Measurements from ENCODE around the gene TREML1.

Gene TREML1, protein sequence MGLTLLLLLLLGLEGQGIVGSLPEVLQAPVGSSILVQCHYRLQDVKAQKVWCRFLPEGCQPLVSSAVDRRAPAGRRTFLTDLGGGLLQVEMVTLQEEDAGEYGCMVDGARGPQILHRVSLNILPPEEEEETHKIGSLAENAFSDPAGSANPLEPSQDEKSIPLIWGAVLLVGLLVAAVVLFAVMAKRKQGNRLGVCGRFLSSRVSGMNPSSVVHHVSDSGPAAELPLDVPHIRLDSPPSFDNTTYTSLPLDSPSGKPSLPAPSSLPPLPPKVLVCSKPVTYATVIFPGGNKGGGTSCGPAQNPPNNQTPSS

DNA sequence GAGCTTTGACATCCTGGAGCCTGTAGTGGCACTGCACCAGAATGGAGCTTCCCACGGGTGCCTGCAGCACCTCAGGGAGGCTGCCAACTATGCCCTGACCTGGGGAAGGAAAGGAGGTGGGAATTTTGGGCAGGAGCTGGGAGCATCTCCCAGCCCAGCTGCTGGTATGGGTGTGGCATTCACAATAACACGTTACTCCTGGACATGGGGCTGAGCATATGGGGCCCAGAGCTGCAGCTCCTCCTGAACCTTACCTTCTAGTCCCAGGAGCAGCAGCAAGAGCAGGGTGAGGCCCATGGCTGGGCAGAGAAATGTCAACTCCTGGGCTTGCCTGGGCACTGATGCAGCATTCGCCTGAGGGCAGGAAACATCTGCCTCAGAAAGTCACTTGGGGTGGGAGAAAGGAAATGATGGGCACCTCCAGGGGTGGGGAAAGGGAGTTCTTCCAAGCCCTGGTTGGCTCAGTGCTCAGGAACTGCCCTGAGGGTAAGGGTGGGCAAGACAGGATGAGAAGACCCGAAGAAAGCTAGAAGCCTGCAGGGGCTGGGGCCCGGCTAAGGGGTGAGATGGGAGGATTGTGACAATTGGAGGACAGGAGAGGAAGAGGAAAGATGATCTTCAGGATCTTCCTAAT lies at the start of gene TREML1:
TSS of gene TREML1 (minus strand) at position 356 of the 634 bp plus-strand sequence. CDS start at position 297, 59 bp downstream.
- DNase-seq = no peak

DNA sequence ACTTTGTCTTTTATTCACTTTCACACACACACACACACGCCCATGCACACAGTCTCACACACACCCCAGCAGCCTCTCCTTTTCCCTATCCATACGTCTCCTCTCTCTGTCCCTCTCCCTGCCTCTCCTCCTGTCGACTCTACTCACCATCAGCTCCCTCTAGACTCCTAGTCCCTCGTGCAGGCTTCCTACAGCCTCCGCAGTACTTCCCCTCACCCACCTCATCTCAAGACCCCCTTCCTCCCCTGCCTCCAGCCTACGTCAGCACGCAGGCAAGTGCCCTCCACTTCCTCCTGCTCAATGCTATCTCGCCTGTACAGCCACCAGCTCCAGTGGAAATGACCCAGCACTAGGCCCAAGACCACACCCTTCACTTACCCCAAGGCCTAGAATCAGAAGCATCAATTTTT lies 47.6 kb upstream of the TREML1 start:
- peak; percentile 48 for DNase-seq

DNA sequence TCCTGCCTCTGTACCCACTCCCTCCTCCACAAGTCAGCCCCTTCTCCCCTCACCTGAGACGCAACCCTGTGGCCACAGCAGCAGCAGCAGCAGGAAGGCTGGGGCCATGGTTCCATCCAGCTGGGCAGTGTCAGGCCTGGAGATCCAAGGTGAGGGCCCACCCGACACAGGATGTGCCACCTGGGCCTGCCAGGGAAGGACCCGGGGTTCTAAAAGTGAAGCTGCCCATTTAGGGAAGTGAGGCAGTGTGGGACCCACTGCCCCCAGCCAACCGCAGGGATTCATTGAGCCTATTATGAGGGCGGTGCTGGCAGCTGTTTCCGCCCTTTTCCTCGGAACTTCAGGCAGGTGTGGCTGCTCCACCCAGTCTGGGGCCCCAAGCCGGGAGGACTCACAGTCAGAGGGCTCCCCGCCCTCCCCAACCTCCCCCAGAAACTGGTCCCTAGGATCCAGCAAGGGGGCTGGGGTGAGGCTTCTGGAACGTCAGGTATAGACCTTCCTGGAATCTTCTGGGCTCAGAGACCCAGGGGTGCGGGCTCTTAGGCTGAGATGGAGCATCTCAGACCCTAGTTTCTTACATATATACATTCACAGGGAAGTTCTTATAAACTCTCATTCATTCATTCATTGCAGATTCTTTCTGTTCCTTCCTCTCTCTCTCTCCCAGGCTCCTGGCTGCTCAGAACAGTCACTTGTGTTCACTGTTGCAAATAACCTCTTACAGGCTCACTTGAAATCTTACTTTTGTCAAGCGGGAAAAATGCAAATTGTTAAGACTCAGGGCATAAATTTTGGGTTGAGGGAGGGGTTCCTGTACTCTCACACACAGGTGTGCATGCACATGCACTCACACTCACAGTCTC lies 47.0 kb upstream of the TREML1 start, which contains the start of gene TREML2:
TSS of gene TREML2 (minus strand) at position 249 of the 863 bp plus-strand sequence. CDS start at position 108, 141 bp downstream.
- peak; percentile 51 for DNase-seq

DNA sequence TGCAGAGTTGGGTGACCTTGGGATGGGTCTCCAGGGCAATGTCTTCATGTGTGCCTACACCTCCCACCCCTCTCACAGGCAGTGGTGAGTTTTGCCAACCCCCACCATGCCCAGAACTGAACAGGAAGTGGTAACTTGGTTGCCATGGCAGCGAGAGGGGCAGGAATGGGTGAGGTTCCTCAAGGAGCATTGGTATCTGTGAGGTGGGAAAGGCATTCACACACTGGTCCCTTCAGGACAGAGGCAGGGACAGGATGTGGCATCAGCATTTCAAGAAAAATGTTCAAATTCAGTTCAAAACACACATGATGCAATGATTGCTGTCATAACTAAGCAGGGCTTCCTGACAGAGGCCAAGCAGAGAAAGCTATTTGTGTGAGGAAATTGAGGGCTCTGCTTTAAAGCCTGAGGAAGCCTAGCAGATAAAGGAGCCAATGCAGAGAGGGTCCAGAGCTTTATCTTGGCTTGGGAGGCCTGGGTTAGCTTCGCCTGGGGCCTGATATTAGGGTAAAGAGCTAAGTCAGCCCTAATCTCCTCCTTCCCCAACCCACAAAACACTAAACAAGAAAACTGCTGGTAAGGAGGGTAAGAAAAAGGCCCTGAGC lies 46.3 kb upstream of the TREML1 start:
- peak; percentile 79 for DNase-seq

DNA sequence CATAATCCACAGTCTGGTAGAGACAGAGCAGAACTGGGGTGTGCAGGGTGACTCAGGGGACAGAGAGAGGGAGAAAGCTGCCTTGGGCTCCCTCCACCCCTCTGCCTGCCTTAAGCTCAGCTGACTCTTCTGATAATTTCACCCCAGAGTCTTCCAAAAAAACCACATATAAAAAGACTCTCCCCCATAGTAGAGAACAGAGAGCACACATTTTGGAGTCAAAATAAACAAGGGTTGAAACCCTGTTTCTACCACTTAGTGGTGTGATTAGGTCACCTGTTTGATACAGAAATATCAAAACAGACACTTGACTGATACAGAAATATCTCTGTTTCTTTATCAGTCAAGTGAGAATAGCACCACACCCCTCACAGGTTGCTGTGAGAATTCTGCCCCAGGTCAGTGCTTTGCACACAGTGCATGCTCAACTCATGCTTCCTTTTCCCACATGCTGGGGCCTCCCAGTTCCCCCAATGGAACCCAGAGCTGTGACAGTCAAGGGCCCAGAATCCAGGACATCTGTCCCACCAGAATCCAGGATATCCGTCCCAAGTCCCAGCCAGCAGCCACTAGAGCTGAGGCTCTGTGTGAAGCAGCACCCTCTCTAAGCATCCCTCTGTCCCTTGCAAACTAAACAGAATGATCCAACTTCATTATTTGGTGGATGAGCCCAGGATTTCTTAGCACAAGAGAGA lies 45.6 kb upstream of the TREML1 start:
- DNase-seq = no peak

DNA sequence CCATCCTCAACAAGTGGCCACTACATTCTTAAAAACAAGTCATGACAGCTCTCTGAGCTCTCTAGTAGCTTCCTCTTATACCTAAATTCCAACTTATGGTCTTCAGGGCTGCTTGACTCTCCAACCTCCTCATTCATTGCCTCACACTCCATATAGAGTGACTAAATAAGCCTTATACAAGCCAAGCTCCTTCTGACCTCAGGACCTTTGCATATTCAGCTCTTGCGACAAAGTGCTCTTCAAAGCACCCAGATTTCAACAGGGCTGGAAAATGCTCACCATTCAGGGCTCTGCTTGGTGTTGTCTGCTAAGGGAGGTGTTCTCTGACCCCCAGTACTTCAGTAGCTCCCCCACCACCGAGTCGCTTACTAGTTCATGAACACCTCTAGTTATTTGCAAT lies 43.1 kb upstream of the TREML1 start:
- no peak for DNase-seq

DNA sequence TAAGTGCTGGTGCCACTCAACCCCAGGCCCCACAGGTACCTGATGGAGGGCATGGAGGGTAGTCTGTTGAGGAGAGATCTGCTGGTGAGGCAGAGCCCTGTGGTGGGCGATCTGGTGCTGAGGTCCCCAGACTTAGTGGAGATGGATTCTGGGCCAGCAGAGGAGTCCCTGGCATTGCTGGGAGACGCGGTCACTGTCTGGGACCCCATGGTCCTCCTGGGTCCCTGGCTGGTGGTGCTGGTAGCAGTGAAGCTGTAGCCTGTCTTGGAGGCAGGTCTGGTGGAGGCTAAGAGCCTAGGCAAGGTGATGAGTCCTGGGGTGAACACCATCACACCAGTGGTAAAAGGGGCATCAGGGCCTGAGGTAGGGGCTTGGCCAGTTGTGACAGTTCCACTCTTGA lies 40.2 kb upstream of the TREML1 start:
- no peak for DNase-seq

DNA sequence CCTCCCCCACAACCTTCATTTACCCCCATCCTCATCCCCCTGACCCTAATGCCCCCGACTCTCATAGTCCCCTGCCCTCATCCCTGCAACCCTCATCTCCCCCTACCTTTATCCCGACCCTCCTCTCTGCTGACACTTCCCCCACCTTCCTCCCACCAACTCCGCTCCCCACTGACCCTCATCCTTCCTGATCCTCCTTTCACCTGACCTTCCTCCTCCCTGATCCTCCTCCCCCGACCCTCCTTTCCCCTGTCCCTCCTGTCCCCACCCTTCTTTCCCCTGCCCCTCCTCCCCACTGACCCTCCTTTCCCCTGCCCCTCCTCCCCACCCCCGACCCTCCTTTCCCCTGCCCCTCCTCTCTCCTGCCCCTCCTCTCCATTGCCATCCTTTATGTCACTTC lies 39.7 kb upstream of the TREML1 start:
- no peak for DNase-seq

DNA sequence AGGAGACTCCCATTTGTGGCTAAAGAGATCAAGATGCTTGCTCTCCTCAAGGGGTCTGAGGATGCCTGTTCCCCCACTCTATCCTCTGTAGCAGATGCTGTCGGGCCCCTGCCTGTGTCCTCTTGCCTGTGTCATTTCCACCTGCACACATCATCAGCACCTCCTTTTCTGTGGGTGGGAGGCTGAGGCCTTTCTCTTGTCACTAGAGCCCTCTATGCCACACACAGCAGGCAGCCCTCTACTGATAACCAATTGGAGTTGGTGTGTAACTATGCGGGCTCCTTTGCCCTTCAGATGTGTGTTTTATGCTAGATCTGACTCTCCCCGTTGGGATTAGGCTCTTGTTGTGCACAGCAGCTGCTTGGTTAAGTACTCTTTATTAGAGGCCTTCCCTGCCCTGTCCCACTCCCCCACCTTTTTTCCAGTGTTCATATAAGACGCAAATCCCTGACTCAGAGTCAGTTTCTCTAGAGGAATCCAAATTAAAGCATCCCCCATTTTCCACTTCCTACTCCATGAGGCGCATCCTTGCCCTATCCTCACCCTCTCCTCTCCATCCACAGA lies 39.1 kb upstream of the TREML1 start:
- DNase-seq = no peak

DNA sequence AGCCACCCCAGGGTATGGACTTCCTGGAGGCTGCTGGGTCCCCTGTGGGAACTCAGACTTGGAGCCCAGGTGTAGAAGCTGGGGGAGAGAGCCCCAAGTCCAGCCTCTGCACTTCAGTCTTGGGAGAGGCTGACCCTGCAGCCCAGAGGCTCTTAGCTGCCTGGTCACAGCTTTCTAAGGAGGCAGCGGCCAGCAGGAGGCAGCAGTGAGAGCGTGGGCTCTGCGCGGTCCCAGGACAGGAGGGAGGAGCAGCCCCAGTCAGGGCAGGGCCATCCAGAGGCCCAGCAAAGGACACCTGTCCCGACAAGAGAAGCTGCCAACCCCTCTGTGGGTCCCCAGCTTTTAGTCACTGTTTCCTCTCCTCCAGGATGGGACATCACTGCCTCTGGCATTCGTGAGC lies 37.4 kb upstream of the TREML1 start:
- peak; percentile 39 for DNase-seq

DNA sequence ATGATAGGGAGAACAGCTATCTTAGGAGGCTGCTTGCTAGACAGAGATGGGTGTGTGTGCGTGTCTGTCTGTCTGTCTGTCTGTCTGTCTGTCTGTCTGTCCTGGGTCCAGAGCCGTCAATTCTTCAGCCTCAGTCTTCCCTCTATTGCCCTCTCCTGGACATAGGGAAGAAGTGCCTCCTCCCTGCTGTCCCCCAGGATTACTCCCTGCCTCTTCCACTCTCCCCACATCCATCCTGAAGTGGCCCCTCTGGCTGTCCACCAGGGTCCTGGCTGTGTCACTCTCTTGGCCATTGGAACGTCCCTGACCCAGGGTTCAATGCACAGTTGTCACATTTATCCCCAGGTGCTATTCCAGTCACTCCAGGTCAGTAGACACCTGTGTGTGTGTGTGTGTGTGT lies 36.6 kb upstream of the TREML1 start:
- DNase-seq = no peak

DNA sequence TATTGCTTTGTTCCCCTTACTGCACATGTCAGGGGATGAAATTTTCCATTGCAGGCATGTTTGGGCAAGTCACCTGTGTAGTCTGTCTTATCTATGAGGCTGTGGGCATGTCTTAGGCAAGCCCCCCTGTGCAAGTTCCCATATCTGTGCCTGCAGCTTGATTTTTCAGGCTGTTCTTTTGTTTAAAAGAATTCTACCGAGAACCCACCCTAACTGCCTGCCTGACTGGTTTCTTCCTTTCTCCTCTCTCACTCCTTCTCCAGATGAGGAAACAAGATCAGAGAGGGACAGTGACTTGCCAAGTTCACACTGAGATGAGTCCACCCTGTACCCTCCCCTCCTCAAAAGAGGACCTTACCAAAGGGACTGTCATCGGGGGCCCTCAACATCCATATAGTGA lies 35.8 kb upstream of the TREML1 start:
- DNase-seq = no peak

DNA sequence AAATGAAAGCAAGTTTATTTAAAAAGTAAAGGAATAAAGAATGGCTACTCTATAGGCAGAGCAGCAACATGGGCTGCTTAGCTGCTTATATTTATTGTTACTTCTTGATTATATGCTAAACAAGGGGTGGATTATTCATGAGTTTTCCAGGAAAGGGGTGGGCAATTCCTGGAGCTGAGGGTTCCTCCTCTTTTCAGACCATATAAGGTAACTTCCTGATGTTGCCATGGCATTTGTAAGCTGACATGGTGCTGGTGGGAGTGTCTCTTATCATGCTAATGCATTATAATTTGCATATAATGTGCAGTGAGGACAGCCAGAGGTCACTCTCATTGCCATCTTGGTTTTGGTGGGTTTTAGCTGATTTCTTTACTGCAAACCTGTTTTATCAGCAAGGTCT lies 34.9 kb upstream of the TREML1 start:
- peak; percentile 21 for DNase-seq

DNA sequence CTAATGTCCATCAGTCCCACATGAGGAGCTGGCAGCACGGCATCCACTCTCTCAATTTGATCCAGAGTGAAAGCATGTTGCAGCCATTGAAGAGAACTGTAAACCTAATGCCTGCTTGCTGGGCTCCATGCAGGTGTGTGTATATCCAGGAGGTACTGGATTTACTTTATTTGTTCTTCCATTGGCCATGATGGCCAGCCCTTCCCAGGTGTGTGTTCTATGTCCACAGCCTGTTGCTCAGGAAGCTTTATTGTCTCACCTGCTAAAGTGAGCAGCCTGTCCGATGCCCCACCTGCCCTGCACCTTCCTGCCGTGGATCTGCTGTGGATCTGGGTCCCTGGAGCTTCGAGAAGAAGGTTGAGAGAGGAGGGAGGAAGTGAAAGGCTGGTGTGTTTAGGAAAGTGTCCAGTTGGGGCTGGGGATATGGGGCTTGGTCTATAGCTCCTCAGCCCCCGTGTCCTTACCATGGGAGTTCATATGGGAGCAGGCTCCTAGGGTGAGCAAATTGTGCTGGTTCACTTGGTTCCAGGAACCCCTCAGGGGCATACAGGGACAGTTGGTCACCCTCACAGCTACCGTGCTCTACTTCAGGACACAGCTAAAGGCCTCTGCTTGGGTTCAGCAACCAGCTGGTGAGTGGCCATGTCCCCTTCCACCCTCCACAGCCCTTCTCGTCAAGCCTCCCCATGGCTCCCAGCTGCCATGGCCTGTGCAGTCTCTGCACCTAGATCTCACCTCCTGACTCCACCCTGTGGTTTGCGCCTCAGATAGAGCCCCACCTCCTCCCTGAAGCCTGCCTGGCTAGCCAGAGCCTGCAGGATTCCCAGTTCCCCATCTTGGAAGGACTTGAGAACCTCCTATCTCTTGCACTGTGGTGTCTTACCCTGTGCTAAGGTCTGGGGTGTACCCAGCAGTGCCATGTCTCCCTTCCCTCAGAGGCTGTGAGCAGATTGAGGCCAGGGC lies 34.1 kb upstream of the TREML1 start:
- no peak for DNase-seq

DNA sequence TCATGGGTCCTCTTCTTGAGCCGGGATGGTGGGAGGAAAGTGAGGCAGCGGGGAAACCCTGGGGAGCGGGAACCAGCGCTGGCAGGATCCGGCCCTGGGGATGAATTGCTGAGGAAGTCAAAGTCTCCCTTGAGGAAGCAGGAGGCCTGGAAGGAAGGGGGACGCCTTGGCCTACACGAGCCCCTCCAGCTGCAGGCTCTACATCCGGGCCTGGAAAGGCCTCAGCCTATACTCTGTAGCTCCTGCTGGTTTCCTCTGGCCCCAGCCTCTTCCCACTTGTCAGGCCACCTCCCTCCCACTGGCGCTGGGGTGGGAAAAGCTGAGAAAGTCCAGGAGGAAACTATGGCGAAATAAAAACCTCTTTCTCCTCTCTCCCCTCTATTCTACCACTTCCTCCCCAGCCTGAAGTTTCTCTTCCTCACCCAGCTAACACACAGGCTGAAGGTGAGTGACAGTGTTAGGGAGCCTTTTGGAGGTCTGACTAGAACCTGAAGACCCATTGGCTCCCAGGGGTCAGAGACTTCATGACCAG lies 31.9 kb upstream of the TREML1 start:
- no peak for DNase-seq

DNA sequence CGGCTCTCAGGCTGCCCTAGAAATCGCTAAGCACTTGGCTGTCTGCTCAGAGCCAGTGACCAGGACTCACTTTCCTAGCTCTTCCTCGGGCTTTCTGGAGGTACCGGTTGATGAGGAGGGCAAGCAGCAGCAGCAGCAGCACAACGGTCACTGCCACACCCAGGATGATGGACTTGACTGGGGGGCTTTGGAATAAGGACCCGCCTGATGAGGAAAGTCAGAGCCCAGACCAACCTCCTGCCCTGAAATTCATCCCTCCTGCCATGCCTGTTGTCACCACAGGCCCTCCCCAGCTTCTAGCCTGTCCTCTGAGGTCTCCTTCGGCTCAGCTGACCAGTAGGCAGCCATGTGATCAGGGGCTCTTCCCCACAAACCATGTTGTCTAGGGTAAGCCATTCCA lies 30.6 kb upstream of the TREML1 start:
- DNase-seq = no peak

DNA sequence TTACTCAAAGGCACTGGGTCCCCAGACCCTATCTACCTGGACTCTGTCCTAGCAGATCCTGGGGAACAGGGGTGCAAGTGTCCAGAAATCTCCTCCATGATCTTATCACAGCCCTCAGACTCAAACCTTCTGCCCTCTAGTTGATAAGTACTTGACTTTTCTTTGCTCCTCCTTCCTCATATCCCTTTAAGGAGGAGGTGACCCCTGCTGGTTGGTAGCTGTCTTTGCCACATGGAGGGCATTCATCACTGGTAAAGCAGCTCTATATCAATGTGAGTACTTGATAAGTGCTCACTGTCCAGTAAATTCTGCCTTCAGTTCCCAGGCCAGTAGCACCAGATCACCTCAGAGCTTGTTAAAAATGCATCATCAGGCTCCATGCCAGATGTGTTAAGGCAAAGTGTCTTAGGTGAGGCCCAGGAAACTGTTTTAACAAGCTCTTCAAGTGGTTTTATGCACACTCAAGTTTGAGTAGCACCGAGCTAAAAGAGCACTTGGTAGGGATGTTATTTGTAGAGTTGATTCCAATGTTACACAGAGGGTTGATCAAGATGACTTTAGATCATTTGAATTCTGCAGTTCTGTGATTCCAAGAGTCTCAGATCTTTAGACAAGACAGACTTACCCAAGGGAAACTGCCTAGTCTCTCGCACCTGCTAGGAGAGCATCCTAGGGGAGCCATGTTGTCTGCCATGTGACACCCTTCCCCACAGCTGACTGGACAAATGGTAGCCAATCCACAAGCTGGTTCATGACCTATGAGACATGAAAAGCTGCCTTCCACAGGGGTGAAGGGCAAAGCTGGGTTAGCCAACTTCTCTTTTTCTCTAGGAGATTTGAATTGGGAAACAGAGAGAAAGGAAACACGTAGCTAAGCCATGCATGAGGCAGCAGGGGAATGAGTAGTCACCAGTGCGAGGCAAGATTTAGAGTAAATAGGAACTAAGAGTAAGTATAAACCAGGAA lies 28.2 kb upstream of the TREML1 start:
- DNase-seq = peak; percentile 72

DNA sequence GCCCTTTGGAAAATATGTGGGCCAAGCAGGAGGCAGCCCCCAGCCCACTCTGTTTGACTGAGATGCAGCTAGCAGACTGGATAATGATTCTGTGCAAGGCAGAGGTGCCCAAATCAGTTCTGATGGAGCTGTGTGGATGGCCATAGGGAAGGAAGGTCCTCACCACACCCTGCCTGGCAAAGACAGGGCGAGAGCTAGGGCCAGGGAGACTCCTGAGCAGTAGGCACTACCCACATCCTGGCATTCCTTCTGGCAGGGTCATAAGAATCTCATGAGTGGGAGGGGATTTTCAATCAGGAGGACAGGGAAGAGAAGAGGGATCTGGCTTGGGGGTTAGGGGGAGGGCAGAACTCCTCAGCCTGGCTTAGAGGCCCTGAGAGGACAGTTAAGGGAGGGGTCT lies 27.4 kb upstream of the TREML1 start:
- no peak for DNase-seq

DNA sequence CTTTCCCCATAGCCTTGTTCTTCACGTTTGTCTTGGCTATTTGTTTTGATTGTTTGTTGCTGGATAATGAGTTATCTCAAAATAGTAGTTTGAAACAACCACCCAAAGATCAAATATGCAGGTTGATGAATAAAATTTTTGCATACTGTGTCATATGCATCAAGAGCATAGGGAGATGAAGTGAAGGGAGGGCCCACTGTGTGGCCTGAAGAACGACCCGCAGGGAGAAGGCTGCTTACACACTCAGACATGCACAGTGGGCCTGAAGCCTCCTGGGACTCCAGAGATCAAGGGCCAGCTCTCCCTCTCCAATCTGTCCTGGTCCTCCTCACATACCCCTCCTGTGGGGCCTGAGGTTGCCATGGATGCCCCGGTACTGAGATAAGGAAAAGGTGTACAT lies 25.0 kb upstream of the TREML1 start:
- no peak for DNase-seq

DNA sequence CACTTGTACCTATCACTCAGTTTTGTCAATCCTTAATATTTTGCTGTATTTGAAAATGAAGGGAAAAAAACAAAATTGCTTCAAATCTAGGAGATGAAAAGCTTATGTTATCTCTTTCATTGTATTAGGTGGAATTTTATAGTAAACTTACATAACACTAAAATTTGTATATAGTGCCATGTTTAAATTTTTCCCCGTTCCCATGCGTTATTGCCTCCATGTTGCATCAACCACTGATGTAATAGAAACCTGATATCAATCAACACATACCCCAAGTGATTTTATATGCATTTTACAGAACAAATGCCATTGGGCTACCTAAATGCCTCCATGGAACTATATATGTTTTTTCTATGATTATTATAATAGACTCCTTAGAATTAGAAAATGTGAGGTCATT lies 23.5 kb upstream of the TREML1 start:
- no peak for DNase-seq

Measured in CD4-positive, alpha-beta T cell treated with Interferon gamma for 1 hour (primary cell).